CD4-positive, alpha-beta T cell treated with Interferon alpha-2 for 1 hour (primary cell): ENCODE results near the gene WDR5.

Experiments
- DNase-seq, 2 donors: peaks; one replicate each; pipeline ENCODE4 v3.0.0-alpha.2; 2020 to 2022

The WDR5 gene

DNA sequence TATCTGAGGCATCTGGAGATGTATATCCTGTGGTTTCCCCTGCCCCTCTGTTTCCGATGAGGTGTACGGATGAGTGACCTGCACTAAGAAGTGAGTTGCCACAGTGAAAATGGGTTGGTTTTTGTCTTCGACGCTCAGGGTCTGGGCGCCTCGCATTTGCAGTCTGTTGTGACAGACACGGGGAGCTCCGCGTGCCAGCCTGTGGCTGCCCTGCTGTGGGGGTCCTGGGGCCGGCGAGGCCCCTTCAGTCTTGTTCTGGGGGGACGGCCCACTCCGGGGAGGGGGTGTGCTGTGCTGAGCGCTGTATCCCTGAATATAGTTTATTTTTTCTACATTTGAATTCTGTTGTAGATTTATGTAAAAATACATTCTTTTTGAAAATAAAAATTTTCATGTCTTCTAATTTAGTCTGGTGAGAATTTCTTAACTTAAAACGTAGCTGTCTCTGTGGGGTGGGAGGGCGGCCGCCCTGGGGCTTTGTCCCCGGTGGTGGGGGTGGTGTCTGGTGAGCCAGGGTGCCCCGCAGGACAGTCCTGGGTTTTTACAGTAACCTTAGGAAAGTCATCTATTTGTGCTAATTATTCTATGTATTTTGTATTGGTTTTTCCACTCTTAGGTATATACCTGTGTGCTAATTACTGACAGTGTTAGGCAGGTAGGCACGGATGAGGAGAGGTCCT is 23.8 kb downstream of the WDR5 start:
- DNase-seq = no peak

DNA sequence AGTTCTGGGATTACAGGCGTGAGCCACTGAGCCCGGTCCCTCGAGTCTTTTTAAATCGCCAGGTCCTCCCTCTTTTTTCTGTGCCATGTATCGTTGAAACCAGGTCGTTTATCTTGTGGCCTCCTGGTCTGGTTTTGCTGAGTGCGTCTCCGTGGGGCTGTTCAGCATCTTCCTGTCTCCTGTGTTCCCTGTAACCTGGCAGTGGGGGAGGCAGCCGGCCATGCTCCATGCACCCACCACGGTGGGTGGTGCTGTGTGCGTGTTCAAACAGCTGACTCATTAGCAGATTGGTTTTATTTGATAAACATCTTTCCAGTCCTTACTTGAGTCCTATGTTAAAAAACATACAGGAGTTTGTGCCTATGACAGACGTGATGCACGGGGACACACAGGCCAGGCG is 25.8 kb downstream of the WDR5 start:
- DNase-seq = no peak

DNA sequence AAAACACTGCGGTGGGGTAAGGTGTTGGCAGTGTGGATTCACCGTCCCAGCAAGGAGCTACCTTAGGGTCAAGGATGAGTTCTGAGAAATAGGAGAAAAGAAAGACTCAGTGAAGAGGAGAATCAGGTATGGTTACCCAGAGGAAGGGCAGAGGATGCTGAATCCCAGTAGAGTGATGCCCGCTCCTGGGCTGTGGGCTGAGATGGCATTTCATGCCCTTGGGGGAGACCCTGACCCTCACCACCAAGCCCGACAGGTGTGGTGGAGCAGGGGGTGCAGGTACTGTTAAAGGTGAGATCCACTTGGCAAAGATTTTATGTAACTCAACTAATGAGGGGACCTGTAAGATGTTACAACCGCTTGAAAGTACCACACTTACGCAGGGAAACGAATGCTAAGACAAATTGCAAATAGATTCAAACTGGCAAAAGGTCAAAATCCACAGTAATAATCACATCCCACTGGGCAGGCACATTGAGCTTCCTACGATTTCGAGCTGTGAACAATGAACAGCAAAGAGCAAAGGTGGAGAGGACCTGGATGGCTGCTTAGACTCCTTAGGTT is 26.4 kb downstream of the WDR5 start:
- DNase-seq = no peak

DNA sequence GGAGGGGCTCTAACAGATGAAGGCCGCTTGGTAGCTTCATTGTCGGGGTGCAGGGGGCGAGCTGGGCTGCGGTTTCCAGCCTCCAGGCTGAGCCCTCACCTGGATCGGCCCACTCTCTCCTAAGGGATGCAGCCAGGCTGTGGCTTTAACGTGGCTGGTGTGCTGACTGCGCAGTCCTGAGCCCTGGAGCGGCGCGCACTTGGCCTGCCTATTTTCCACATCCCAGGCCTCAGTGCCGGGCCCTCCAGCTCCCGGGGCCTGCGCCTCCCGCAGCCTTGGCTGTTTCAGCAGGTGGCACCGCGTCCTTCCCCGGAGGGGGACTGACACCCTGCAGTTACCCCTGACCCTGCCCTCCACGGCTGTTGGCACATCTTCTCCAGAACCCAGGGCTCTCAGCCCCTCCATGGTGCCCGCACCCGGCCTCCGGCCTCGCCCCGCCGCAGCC is 27.1 kb downstream of the WDR5 start:
- DNase-seq = no peak

DNA sequence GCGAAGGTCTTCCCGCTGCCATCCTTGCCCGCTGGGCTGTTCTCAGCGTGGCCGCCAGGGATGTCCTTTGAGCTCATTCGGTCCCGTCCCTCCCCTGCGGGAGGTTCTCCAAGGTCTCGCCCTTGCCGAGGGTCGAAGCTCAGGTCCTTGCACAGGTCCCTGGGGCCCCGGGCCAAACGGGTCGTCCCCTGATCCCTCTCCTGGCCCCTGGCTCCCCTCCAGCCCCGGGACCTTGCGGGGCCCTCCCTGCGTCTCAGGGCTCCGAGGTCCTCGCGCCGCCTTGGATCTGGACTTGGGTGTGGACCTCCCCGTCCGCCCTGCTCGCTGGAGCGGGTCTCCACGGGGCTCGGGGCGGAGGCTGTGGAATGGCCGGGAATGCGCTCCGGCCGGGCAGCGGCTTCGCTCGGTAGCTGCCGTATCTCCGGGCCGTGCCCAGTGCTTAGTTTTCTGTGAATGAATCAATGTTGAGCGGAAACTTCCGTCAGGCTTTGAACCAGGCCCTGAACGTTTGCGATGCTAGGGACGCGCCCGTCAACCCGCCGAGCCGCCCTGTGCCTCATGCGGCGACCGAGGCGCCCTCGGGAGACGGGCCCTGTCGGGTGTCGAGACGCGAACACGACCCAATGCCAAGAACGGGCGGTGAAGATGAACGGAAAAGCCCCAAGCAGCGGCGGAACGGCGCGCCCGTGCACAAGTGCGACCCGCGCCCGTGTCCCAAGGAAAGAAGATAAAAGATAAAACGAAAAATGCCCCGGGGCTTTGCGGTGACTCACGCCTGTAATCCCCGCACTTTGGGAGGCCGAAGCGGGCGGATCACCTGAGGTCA is 27.7 kb downstream of the WDR5 start:
- DNase-seq = peak; percentile 69 to 76

DNA sequence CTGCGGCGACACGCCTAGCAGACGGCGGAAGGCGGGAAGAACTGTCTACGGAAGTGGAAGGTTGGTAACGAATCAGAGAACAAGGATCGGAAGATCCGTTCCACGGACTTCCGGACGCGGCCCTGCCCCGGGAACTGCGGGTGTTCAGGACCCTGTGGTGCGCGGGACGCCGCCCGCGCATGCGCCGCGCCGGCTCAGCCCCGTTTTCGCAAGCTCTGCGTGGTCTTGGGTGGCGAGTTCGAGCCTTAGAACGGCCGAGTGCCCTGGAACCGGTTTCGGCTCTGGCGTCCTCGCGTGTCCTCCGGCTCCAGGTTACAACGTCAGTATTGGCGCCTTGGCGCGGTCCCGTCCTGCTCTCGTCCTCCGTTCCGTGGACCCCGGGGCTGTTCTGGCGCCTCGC is 29.0 kb downstream of the WDR5 start:
- no peak for DNase-seq

DNA sequence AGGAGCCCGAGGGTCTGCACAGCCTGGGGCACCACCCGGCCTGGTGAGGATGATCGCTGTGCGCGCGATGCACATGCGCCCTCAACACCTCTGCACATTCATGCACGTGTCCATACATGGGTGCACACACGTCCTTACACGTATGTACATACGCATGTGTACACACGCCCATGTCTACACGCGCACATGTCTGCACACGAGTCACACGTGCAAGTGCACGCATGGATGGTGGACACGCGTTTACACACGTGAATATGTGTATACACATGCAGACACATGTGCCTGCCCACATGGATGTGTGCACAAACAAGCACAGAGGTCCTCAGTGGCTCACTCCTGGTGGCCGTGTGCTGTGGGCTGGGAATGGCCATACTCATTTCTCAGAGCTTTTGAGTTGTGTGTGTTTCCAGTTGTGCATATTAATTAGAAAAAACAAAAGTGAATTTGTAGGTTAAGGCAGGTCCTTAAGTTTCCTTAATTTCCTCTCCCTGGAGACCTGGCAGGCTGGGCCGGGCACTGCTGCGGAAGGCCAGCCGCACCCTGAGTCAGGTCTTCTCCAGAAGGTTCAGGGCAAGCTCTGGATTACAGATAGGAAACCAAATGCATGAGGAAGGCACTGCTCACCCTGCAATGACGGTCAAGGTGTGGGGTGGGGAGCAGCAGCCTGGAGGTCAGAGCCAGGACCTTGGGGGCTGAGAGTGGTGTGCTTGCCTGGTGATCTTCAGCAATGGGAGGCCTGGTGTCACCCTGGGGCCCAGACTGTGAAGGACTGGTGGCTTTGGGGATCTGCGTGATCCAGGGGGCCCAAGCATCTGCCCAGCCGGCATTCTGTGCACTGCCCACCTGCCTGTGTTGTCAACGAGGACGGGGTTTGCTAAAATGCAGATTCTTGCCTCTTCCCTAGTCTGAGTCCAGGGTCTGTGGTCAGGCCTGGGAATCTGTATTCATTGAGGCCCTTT is 29.8 kb downstream of the WDR5 start:
- DNase-seq = peak; percentile 14 to 38

DNA sequence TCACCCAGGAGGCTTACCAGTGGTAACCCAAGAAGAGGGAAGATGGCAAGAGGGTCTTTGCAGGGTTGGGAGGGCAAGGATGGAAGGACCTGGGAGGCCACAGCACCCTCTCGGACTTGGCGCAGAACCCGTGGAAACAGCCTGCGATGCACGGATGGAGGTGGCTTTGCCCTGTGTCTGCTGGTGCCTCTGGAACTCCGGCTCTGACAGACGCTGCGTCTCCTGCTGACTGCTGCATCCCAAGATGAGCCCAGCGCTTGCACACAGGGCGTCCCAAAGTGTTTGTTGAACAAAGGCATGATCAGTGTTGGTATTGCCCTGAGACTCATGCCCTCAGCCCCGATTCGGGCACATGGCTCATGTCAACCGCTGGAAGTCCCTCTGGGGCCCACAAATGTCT is 30.5 kb downstream of the WDR5 start:
- DNase-seq = no peak

DNA sequence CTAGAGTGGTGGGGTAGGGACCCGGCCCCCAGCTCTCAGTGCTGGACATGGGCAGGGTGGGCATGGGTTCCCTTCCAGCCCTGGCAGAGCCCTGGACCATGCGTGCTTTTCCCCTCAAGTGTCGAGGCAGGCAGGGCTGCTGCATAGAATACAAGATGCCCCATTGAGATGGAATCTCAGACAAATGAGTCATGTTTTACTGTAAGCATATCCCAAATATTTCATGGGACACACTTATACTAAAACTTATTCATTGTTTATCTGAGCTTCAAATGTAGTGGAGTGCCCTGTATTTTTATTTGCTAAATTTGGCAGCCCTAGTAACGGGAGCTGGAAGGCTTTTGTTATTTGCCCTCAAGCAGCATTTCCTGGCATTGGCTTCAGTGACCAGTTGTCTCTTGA is 31.6 kb downstream of the WDR5 start:
- no peak for DNase-seq

DNA sequence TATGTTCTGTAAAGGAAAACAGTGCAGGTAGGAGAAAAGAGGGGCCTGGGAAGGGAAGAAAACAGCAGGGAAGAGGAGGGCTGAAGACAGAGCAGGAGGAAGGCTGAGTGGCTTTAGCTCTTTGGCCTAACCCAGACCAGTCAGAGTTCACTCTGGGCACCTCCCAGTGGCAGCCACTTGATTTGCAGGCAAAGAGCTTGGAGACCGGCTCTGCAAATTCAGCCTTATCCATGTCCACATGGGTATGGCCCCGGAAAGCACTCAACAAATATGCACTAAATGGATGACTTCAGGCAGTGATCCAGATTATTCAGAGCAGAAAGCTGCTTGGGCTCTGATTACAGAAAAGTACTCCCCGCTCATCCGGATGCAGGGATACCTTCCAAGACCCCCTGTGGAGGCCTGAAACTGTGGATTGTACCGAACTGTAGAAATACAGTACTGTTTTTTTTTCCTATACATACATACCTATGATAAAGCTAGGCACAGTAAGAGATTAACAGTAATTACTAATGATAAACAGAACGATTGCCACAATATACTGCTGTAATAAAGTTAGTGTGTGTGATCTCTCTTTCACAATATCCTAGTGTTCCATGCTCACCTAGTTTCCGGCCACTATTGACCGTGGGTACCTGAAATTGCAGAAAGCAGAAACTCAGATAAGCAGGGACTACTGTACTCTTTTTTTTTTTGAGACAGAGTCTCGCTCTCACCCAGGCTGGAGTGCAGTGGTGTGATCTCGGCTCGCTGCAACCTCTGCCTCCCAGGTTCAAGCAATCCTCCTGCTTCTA is 33.1 kb downstream of the WDR5 start:
- DNase-seq = no peak

DNA sequence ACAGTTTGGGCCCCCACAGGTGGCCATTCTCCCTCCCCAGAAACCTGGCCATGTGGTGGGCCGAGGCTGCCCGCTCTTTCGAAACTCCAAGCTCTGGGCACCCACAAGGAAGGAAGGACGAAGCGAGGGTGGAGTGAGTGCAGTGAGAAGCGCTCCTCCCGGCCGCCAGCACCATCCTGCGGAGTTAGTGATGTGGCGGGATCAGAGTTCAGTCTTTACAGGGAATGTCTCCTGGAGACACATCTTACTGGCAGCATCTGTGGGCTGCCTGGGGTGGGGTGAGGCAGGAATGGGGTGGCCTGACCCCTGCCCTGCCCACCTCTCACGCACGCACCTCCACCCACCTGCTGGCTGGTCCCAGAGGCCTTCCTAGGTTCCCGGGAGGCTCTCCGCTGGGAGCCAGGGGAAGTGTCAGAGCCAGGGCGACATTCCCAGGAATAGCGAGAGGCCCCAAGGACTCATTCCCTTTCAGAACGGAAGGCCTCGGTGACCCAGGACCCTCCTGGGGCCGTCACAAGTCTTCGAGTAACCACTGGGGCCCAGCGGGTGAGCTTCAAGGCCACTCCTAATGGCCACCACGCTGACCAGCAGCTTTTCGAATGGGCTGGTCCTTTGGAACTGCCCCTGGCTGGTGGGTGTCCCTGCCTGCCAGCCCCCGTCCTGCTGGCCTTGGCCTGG is 34.0 kb downstream of the WDR5 start:
- no peak for DNase-seq

DNA sequence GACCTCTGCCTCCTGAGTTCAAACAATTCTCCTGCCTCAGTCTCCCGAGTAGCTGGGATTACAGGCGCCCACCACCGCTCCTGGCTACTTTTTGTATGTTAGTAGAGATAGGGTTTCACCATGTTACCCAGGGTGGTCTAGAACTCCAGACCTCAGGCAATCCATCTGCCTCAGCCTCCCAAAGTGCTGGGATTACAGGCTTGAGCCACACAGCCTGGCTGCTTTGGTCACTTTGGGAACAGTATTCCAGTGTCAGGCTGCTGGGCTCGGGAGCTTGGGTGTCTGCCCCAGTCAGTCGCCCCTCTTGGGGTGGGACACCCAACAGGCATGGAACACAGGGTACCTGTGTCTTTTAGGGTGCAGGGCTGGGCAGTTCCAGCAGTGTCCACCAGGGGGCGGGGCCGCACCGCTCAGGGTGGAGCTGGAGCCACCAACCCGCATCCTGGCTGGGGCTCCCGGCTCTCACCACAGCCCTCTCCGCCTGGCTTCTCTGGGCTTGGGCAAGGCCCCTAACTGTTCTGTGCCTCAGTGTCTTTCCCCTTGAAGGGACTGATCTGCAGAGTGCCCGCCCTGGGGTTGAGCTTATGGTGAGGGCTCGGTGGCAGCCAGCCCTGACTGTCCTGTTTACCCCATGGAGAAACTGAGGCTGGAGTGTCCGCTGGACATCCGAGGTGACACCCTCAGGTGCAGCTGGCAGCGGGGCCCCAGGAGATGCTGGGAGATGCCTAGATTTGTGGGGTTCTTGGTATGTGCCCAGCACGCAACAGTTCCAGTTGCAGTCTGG is 34.8 kb downstream of the WDR5 start:
- peak in 1 of 2 donors; percentile 16 for DNase-seq

DNA sequence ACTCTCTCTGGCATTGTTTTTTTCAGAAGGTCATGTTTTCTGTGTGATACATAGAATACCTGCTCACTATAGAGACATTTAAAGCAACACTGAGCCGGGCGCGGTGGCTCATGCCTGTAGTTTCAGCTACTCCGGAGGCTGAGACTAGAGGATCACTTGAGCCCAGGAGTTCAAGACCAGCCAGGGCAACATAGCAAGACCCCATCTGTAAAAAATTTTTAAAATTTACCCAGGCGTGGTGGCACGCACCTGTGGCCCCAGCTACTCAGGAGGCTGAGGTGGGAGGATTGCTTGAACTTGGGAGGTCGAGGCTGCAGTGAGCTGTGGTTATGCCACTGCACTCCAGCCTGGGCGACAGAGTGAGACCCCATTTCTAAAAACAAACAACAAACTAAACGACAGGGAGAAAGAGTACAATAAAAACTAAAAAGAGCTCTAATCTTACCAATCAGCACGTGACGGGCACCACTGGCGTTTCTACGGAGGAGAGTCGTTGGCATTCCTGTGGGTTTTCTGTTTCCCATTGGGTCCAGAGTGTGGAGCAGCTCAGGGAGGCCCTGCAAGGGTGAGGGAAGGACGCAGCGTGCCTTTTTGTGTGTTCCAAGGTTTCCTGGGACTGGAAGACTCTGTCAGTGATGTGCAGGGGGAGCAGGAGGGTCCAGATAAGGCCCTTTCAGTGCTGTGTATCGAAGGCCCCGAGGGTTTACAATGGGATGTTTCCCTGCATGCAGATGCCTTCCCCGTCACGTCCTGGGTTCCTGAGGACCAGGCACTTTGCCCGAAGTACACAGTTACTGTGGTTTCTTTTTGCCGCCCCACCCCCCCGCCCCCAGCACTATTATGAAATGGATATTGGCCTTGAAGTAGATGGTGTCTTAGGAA is 35.7 kb downstream of the WDR5 start:
- no peak for DNase-seq

DNA sequence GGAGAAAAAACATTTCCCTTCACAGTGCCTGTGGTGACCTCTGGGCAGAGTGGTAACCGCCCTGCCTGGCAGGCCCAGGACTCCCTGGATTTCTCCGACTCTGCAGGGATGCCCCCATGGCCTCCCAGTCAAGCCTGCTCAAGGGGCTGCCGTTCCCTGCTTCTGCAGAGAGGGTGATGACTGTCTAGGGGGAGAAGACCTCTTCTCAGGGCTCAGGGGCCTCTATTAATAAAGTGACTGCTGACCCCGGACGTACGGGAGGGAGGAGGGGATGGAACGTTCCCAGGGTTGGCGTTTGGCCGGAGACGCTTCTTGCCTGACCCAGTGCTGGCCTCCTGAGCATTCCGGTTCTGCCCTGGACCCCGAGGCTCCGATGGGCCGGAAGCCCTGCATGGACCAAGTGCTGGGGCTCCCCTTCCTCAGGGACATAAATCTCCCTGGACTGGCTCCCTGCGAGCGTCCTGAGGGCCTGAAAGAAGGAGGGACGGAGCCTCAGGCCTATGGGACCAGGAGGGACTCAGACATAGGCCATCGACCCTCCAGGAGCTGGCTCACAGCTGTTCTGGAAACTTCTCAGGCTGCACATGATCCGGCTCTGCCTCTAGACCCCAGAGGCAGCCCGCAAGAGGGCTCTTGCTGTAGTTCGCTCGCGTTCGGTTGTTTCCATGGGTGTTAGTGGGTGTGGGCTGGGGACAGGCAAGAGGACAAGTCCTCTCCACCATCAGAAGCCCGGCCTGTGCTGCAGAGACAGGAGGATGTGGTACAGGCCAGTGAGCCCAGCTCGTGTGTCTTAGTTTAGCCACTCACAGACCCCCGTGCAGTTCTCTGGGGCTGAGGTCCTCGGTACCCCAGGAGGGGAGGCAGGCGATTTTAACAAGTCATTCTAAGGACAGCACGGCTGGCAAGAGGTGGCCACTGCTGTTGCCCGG is 36.6 kb downstream of the WDR5 start:
- DNase-seq = no peak

DNA sequence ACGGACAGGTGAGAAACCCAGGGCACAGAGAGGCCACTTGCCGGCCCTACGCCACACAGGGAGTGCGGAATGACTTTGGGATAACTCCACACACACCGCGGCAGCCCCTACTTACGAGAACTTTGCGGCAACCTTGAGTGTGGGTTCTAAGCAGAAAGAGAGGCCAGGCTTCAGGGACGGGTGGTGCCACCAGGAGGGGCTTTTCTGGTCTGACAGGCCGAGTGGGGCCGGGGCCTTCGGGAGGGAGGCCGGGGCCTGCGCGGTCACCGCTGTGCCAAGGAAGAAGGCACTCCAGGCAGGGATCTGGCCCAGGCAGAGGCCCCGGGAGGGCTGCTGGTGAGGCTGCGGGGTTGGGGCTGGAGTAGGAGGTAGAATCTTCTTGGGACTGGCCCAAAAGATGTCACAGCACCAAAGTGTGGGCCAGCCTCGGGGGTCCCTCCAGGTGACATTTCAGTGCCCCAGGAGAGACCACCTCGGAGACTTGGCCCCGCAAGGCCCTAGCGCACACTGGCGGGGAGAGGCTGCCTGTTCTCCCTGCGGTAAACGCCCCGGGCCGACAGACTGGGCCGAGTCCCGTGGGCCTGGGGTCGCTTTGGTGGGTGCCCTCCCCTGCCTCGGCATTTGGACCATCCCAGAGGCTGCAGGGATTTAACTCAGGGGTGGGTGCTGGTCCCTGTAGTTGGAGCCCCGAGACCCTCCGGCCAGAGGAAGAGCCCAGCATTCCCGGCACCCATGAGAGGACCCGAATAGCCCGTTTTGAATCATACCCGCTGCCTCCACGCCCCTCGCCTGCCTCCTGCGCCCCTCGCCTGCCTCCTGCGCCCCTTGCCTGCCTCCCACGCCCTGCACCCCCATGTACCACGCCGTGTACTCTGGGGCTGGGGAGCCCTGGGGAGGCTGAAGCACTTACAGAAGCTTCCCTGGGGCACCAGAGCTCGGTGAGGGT is 37.5 kb downstream of the WDR5 start:
- DNase-seq = no peak

DNA sequence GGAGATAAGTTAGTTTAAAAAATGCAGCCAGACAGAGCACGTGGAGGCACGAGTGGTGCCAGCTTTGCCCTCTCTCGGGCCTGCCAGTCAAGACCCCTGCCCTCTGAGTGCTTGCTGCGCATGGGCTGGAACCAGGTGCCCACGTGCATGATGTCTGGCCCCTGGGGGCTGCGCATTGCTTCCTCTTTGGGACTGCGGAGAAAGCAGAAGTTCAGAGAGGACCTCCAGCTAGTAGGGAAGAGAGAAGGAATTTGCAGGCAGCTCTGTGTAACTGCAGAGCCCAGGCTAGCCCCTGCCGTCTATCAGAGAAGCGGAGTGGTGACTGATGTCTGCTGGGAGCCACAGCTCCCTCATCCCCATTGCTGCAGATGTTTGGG is 38.2 kb downstream of the WDR5 start:
- DNase-seq = peak in 1 of 2 donors; percentile 45
